Measurements from ENCODE around the gene ETS1. TPM values are rescaled to one million over a fixed set of nuclear protein-coding genes. Genes with fewer than 3 reads are reported as not detected.

The ETS1 gene
- total RNA-seq, 1 donor: 35.5 TPM

GRCh38 chr11:128464878-128465450 lies 122.4 kb downstream of the ETS1 start:
- H3K4me3 ChIP-seq (ENCODE audit: low read depth, low read length): no peak overlapping the region
- TF ChIP-seq CTCF (IDR thresholded peaks at IDR 0.05; ENCODE audit: insufficient read depth, low read length): no peak
- no peak for DNase-seq (ENCODE audit: low read depth)

GRCh38 chr11:128463979-128464378 lies 123.4 kb downstream of the ETS1 start:
- TF ChIP-seq CTCF (IDR thresholded peaks at IDR 0.05; ENCODE audit: insufficient read depth, low read length): no peak
- no peak for DNase-seq (ENCODE audit: low read depth)
- H3K4me3 ChIP-seq (ENCODE audit: low read depth, low read length): no peak overlapping the region

GRCh38 chr11:128463371-128463829 lies 124.0 kb downstream of the ETS1 start:
- peak; percentile 97 for DNase-seq (ENCODE audit: low read depth)
- no peak for TF ChIP-seq CTCF (IDR thresholded peaks at IDR 0.05; ENCODE audit: insufficient read depth, low read length)
- no peak overlapping the region for H3K4me3 ChIP-seq (ENCODE audit: low read depth, low read length)

GRCh38 chr11:128462922-128463321 lies 124.4 kb downstream of the ETS1 start:
- TF ChIP-seq CTCF (IDR thresholded peaks at IDR 0.05; ENCODE audit: insufficient read depth, low read length): no peak
- H3K4me3 ChIP-seq (ENCODE audit: low read depth, low read length): no peak overlapping the region
- DNase-seq (ENCODE audit: low read depth): no peak

- TF ChIP-seq CTCF (IDR thresholded peaks at IDR 0.05; ENCODE audit: insufficient read depth, low read length): no peak
- DNase-seq (ENCODE audit: low read depth): no peak
- H3K4me3 ChIP-seq (ENCODE audit: low read depth, low read length): no peak overlapping the region
Measured at GRCh38 chr11:128462189-128462588, 125.2 kb downstream of the ETS1 start.

- no peak for TF ChIP-seq CTCF (IDR thresholded peaks at IDR 0.05; ENCODE audit: insufficient read depth, low read length)
- peak; percentile 76 for DNase-seq (ENCODE audit: low read depth)
- no peak overlapping the region for H3K4me3 ChIP-seq (ENCODE audit: low read depth, low read length)
Measured at GRCh38 chr11:128458321-128458720, 129.0 kb downstream of the ETS1 start.

- DNase-seq (ENCODE audit: low read depth): no peak
- H3K4me3 ChIP-seq (ENCODE audit: low read depth, low read length): no peak overlapping the region
- TF ChIP-seq CTCF (IDR thresholded peaks at IDR 0.05; ENCODE audit: insufficient read depth, low read length): no peak
Measured at GRCh38 chr11:128457874-128458273, 129.5 kb downstream of the ETS1 start.

All from fibroblast of the aortic adventitia (primary cell).